ENCODE data around the gene DCST2.
A peak's percentile ranks its signal among the peaks of the same experiment; 100 is the strongest.
"Not testable (repeated sequence)": the region's sequence is repeated elsewhere in the genome, so short reads cannot be mapped to it uniquely, and the experiment has no call there.

The DCST2 gene

DNA sequence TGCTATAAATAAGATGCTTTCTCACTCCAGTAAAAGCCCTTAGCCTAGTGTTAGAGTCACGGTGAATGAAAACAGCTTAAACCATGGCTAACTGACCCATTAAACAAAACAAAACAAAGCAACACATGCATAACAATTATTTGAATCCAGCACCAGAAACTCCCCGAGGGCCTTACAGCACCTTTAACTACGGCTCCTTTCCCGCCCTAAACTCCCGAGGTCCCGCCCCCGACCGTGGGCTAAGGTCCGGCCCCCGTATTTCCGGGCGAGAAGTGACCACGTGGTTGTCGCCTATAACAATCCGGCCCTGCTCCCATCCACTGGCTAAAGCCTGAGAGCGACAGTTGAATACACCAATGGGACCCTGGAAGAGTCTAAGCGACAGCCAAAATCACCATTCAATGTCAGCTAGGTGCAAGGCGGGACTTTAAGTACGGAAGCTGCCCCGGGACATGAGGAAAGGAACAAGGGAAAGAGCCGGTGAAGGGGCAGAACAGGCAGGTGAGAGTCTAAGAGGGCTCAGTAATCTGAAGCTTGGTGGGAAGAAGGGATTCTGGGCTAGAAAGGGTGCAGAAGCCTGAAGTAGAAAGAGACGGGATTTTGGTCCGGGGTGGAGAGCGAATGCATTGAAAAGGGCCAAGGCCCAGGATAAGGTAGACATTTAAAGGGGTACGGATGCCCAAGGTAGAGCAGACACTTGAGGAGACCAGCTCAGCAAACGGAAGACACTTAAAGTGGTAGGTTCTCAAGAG lies 50.5 kb downstream of the DCST2 start, which contains the start of gene FLAD1:
FLAD1 (plus strand) TSS at position 448 of the 752 bp plus-strand sequence. CDS start 351 bp downstream, outside the sequence.
- peaks cover 10% of the 10 kb centered on the region for H3K4me1 Mint-ChIP-seq
- no peak within 1 kb of the TSS for H3K4me3 Mint-ChIP-seq
- peak within 1 kb of the TSS; percentile 91 for H3K27ac Mint-ChIP-seq
- DNase-seq: peak; percentile 93
- no peaks in the 10 kb centered on the region for H3K9me3 Mint-ChIP-seq
- TF ChIP-seq CTCF (IDR thresholded peaks at IDR 0.05): no peak
- H3K36me3 Mint-ChIP-seq (ENCODE audit: low read depth): peaks cover 39% of the 10 kb centered on the region
- H3K27me3 Mint-ChIP-seq (ENCODE audit: low read depth, poor library complexity): no peaks in the 10 kb centered on the region

- Mint-ChIP-seq H3K4me3 (no peak overlapping the region), H3K27ac (no peak overlapping the region), H3K27me3 (ENCODE audit: low read depth, poor library complexity) (no peaks in the 10 kb centered on the region), H3K9me3 (no peaks in the 10 kb centered on the region), H3K36me3 (ENCODE audit: low read depth) (peaks cover 42% of the 10 kb centered on the region), H3K4me1 (peaks cover 10% of the 10 kb centered on the region)
- TF ChIP-seq CTCF (IDR thresholded peaks at IDR 0.05): no peak
- DNase-seq: no peak
Observed at GRCh38 chr1:154982341-154982740, 51.2 kb downstream of the DCST2 start.

DNA sequence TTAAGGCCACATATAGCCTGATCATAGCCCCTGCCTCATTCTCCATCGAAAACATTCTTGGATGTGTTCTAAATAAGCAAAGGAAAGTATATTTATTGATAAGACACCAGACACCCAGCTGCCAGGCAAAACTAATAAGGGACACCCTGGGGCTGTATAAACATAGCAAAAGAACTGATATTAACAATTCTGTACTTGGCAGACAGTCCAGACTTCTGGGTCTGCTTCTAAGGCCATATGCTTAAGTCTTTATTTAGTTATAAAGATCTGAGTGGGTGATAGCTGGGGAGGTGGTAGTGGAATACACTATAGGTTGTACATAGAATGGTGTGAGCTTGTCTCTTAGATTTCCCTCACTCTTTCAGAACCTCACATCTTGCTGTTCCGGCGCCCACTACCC lies 55.2 kb downstream of the DCST2 start:
- no peaks in the 10 kb centered on the region for H3K9me3 Mint-ChIP-seq
- peaks cover 33% of the 10 kb centered on the region for H3K36me3 Mint-ChIP-seq (ENCODE audit: low read depth)
- no peak for TF ChIP-seq CTCF (IDR thresholded peaks at IDR 0.05)
- no peaks in the 10 kb centered on the region for H3K4me1 Mint-ChIP-seq
- DNase-seq: no peak
- H3K27ac Mint-ChIP-seq: no peak overlapping the region
- no peak overlapping the region for H3K4me3 Mint-ChIP-seq
- no peaks in the 10 kb centered on the region for H3K27me3 Mint-ChIP-seq (ENCODE audit: low read depth, poor library complexity)

DNA sequence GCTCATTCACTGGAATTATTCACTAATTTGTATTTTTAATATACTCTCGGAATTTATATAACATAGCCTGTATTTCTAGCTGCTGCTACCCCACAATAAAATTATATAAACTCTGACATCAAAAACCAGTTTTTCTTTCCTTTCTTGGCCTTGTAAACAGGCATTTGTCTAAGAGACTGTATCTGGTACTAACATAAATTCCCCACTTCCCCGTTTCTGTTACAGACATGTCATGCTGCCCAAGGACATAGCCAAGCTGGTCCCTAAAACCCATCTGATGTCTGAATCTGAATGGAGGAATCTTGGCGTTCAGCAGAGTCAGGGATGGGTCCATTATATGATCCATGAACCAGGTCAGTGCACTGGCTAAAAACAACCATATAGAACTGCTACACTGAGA lies 55.8 kb downstream of the DCST2 start:
- peak overlapping the region; percentile 83 for H3K27ac Mint-ChIP-seq
- H3K4me1 Mint-ChIP-seq; H3K9me3 Mint-ChIP-seq; H3K27me3 Mint-ChIP-seq (ENCODE audit: low read depth, poor library complexity); DNase-seq: not testable (repeated sequence)
- peaks cover 33% of the 10 kb centered on the region for H3K36me3 Mint-ChIP-seq (ENCODE audit: low read depth)
- H3K4me3 Mint-ChIP-seq: peak overlapping the region; percentile 29

GRCh38 chr1:154975409-154976059 lies 58.0 kb downstream of the DCST2 start:
- Mint-ChIP-seq H3K4me3 (no peak overlapping the region), H3K27ac (no peak overlapping the region), H3K9me3 (no peaks in the 10 kb centered on the region), H3K4me1 (peaks cover 25% of the 10 kb centered on the region), H3K27me3 (ENCODE audit: low read depth, poor library complexity) (no peaks in the 10 kb centered on the region), H3K36me3 (ENCODE audit: low read depth) (peaks cover 22% of the 10 kb centered on the region)
- no peak for TF ChIP-seq CTCF (IDR thresholded peaks at IDR 0.05)
- DNase-seq: peak; percentile 66

- H3K36me3 Mint-ChIP-seq (ENCODE audit: low read depth): peaks cover 17% of the 10 kb centered on the region
- peak; percentile 96 for DNase-seq
- H3K9me3 Mint-ChIP-seq: no peaks in the 10 kb centered on the region
- H3K4me1 Mint-ChIP-seq: peaks cover 26% of the 10 kb centered on the region
- no peak for TF ChIP-seq CTCF (IDR thresholded peaks at IDR 0.05)
- H3K4me3 Mint-ChIP-seq: no peak overlapping the region
- H3K27me3 Mint-ChIP-seq (ENCODE audit: low read depth, poor library complexity): no peaks in the 10 kb centered on the region
- H3K27ac Mint-ChIP-seq: no peak overlapping the region
Observed at GRCh38 chr1:154974808-154975408, 58.7 kb downstream of the DCST2 start.

All from nephron progenitor cell (in vitro differentiated cells).